ENCODE measurements around the gene RBBP5. TPM values are rescaled to one million over a fixed set of nuclear protein-coding genes. Genes with fewer than 3 reads are reported as not detected.

Gene RBBP5
- total and polyA plus RNA-seq, 2 of the 4 experiments (the other 2 are of a cell fraction) = 7.3 to 37.5 TPM

GRCh38 chr1:205109269-205109668, 12.5 kb downstream of the RBBP5 start:
- Histone ChIP-seq H3K4me1 (ENCODE audit: control insufficient read depth, insufficient read depth, low read length) (no peaks in the 10 kb centered on the region), H3K56ac (ENCODE audit: extremely low read depth, insufficient read depth, low read length) (no peak overlapping the region), H2BK20ac (ENCODE audit: low read depth, low read length) (no peak overlapping the region), H2BK15ac (ENCODE audit: low read depth, low read length) (no peak overlapping the region), H3K23ac (ENCODE audit: low read depth, low read length) (no peak overlapping the region), H3K4me3 (ENCODE audit: insufficient read depth, low read depth, low read length) (no peak overlapping the region), H4K20me1 (ENCODE audit: insufficient read depth, low read length) (no peaks in the 10 kb centered on the region), H3K18ac (ENCODE audit: low read depth, low read length) (no peak overlapping the region), H4K5ac (ENCODE audit: low read depth, low read length) (no peak overlapping the region), H3K4ac (ENCODE audit: low read depth, low read length) (no peak overlapping the region), H3K14ac (replicated peaks; ENCODE audit: low read depth, low read length) (no peak overlapping the region), H3K9ac (ENCODE audit: low read depth, low read length) (no peak overlapping the region), H2AK9ac (replicated peaks; ENCODE audit: low read depth, low read length, poor library complexity) (no peak overlapping the region), H4K8ac (ENCODE audit: low read depth in 2 of 2, low read length in 2 of 2) (no peak overlapping the region), H3K36me3 (ENCODE audit: control insufficient read depth, insufficient read depth, low read length) (peaks cover 20% of the 10 kb centered on the region), H2AFZ (replicated peaks; ENCODE audit: low read length, poor library complexity) (no peak overlapping the region), H3K4me2 (ENCODE audit: low read depth, low read length) (no peak overlapping the region), H3K79me1 (ENCODE audit: low read depth in 1 of 2, low read length in 2 of 2) (peaks cover 16% of the 10 kb centered on the region in 2 experiments; a peak in 3 of 4 replicates), H3K9me1 (ENCODE audit: insufficient read depth, low read length) (peaks cover 5% of the 10 kb centered on the region), H3K27me3 (ENCODE audit: control insufficient read depth, insufficient read depth, low read length) (no peaks in the 10 kb centered on the region), H2BK120ac (ENCODE audit: low read depth, low read length) (no peak overlapping the region), H2AK5ac (ENCODE audit: low read depth, low read length) (no peak overlapping the region), H3K27ac (ENCODE audit: insufficient read depth, low read length) (no peak overlapping the region), H3K9me3 (ENCODE audit: control insufficient read depth, insufficient read depth, low read length) (no peaks in the 10 kb centered on the region), H4K91ac (ENCODE audit: insufficient read depth, low read depth, low read length) (no peak overlapping the region), H2BK5ac (ENCODE audit: low read depth, low read length, poor library complexity, severe bottlenecking) (no peak overlapping the region)
- no TSS peak for BruUV-seq (replicated peaks)
- TF ChIP-seq POLR2A (IDR thresholded peaks at IDR 0.05; ENCODE audit: low read depth, low read length) = no peak
- no peak for TF ChIP-seq RAD21 (IDR thresholded peaks at IDR 0.05; ENCODE audit: low read length)
- no peak for TF ChIP-seq MAFK (IDR thresholded peaks at IDR 0.05; ENCODE audit: low read depth, low read length)
- TF ChIP-seq ELK1 (IDR thresholded peaks at IDR 0.05; ENCODE audit: borderline replicate concordance, low read depth, low read length) = no peak
- no peak for TF ChIP-seq SMC3 (IDR thresholded peaks at IDR 0.05; ENCODE audit: low read depth, low read length)
- TF ChIP-seq MXI1 (IDR thresholded peaks at IDR 0.05; ENCODE audit: borderline replicate concordance, low read depth, low read length) = no peak
- no peak for TF ChIP-seq CHD1 (IDR thresholded peaks at IDR 0.05; ENCODE audit: low read depth, low read length)
- no peak for TF ChIP-seq RFX5 (IDR thresholded peaks at IDR 0.05; ENCODE audit: low read depth, low read length)
- no peak for TF ChIP-seq NFE2L2 (IDR thresholded peaks at IDR 0.05; ENCODE audit: low read depth, low read length)
- no peak for TF ChIP-seq RCOR1 (IDR thresholded peaks at IDR 0.05; ENCODE audit: insufficient replicate concordance, low read length)
- TF ChIP-seq BHLHE40 (IDR thresholded peaks at IDR 0.05; ENCODE audit: low read depth, low read length) = no peak
- dilution Hi-C loops (cut with HindIII; ENCODE audit: low sequenced_read_pairs, unreplicated experiment) = no loop called here
- in situ Hi-C loops (cut with MboI; ENCODE audit: low sequenced_read_pairs) = no loop called here
- no CpG with 5 or more reads among the region's 1 CpG for WGBS, 2 experiments (ENCODE audit: extremely low coverage in 2 of 2, insufficient read length in 1 of 2)
- ATAC-seq (ENCODE audit: low read depth) (no peak), DNase-seq (no peak)
- POLR2A ChIA-PET (ENCODE audit: unreplicated experiment) = no interaction called here
- intact Hi-C loops (cut with micrococcal nuclease) = no loop called here
- CTCF ChIA-PET = interaction anchor here (0.6 to 1.3 kb wide), 4 partner anchors 9 to 226 kb away, joined by 3 to 4 read pairs (median 3); no protein-coding TSS in a partner anchor

All from IMR-90 (cell line).